Fibroblast of skin of left quadriceps (primary cell): Measurements from ENCODE around the gene ORM1.

ENCODE experiments used
- DNase-seq, 2 experiments: peaks; one replicate each; pipeline ENCODE4 v3.0.0-alpha.2; 2013; ENCODE audit warnings: low read depth in 2 of 2

Gene ORM1

GRCh38 chr9:114364134-114365041 is 41.5 kb downstream of the ORM1 start:
- peak; percentile 82 for DNase-seq

- DNase-seq, result no peak
Measured at GRCh38 chr9:114365194-114365593, 42.3 kb downstream of the ORM1 start.

DNA sequence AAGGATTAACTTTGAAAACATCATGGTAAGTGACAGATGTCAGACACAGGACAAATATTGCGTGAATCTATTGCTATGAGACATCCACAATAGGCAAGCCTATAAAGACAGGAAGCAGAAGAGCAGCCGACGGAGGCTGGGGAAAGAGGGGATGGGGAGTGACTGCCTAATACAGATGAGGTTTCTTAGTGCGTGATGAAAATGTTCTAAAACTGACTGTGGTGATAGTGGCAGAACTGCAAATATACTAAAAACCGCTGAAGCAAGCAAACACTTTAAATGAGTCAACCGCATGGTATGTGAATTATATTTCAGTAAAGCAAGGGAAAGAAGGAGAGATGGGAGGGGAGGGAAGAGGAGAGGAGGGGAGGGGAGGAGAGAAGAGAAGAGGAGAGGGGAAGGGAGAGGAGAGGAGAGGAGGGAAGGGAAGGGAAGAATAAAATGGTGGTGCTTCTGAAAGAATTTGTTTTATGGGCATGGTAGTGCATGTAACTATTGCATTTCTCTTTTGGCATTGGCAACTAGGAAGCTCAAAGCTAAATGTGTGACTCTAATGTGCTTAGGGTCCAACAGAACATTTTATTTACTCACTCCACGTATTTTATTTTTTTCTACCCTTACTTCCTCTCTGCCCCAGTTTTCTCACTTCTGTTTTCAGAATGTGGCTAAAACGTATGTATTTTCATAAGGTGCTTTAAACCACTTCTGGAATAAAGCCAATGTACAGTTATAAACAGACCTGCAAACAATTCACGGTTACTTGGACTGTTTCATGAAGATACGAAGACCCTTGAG is 43.6 kb downstream of the ORM1 start:
- DNase-seq, result peak; percentile 89

GRCh38 chr9:114367366-114367765 is 44.5 kb downstream of the ORM1 start:
- no peak for DNase-seq

DNA sequence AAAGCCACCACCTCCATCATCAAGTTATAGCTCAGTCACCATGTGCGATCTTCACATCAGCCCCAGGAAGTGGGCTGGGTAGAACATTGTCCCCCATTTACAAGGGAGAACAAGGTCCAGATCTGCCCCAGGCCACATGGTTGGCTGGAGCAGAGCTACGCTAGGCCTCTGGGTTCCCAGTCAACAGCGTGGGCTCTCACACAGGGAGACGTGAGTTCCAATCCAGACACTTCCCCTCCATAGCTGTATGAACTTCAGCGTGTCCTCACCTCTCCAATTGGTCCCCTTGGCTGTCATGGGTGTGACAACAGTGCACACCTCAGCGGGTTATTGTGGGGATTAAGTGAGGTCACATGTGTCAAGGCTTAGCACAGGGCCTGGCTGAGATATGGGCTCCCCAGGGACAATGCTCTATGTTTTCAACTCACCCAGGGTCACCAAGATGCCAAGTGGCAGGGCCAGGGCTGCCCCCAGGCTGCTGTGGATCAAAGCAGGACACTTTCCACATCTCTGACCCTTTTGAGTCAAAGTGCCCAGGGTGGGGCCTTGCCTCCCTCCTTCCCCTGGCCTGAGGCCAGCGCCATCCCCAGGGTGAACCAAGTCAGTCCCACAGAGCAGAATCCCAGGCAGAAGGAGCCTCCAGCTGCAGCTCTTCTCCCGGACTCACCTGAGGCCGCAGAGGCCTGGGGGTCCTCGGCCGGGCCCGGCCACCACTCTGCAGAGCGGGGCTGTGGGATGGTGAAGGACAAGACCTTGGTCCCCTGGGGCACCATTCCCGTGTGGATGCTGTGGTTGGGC is 45.1 kb downstream of the ORM1 start:
- DNase-seq, result no peak

- DNase-seq, result no peak
Measured at GRCh38 chr9:114369216-114370130, 46.6 kb downstream of the ORM1 start.

DNA sequence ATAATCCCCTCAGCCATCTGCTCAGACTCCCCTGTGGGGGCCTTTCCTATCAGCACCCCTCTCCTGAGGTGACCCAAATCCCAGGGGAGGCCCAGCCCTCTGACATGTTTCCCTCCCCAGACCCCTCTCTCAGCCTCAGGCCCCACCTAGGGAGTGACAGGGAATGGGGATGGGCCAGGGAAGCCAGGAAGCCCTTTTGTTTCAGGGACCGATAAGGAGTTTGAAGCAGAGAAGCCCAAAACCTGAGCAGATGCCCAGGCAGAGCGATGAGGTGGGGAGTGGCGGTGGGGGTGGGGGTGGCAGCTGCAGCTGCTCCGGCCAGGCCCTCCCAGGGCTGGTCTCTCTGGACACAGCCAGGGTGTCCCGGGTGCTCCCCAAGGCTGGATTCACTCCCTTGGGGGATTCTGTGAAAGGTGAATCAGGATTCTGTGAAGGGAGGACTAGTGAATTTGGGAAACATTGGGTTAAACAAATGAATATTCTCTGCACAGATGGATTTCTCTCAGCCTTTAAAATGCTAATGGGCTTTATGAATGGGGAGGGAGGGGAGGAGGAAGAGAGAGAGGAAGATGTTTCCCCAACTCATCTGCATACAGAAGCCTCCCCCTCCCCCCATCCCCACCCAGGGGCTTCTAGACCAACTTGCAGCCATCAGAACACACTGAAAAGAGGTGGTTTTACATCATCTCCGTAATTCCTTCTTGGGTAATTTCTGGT is 47.5 kb downstream of the ORM1 start:
- no peak for DNase-seq

DNA sequence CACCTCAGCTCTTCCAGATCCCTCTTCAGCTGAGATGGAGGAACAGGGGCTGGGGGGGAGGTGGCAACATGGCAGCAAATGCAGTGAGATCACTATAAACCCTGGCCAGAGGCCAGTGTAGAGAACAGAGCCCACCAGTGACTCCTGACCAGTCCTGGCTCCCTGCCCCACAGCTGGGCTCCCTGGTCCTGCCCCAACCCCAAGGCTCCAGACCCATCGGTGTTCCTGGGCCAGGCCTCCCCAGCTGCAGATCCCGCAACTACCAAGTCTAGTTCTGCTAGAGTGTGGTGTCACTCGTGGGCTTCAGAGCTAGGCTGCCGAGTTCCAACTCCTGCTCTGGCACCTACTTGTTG is 48.0 kb downstream of the ORM1 start:
- no peak for DNase-seq

DNA sequence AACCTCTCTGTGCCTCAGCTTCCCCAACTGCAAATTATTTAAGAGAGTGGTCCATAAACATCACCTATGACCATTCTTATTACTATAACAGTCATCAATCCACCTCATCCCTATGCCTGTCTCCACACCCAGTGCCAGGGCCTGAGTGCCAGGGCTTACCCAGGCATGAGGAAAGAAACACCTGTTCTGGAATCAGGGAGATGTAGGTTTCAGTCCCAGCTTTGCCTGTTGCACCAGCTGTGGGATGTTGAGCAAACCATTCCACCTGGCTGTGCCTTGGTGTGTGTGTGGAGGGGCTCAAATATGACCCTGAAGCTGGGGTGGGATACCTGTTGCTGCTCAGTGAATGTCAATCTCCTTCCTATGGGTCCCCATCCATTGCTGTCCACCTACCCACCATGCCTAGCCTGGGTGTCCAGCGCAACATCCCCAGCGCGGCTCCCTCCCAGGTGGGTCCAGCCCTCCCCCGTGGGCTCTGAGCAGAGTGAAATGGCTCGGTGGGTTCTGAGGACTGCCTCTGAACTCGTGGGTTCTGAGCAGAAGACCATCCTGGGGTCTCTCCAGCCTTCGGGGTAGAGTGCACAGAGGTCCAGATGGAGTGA is 48.5 kb downstream of the ORM1 start:
- DNase-seq, result no peak

DNA sequence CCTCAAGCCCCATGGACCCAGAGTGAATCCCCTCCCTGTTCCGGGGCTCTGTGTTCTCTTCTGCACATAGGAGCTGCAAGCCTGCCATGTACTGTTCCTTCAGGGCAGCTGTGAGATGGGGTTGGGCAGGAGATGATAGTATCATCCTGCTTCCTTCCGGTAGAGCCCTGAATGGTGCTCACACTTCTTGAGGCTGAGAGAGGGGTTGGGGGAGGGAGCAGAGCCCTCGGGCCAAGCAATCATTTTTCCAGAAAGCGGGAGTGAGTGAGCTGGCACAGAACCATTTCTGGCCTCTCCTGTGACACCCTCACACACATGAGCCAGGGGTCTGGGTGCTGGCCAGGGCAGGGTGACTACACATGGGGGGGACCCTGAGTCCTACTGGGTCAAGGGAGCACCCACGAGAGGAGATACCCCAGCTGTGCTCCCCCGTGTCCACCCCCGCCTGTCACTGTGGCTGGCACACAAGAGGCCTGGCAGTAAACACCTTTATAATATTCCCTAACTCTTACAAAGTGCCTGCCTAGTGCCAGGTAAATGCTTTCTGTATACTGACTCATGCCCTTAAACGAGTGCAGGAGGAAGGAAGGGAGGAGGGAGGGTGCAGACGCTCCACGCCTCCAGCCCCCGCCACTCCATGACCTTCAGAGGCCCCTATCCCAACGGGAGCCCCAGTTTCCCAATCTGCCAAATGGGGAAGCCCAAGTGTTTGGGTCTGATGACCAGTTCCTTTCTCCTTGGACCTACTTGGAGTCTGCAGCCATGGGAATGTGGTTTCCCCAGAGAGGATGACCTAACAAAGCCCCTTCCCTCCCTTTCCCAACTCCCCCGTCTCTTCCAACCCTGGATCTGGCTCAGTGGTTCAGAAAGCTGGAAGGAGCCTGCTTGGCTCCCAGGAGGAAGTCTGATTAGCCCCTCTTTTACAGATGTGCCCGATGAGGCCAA is 49.3 kb downstream of the ORM1 start:
- no peak for DNase-seq

- DNase-seq, result no peak
Measured at GRCh38 chr9:114372921-114373448, 50.1 kb downstream of the ORM1 start.

DNA sequence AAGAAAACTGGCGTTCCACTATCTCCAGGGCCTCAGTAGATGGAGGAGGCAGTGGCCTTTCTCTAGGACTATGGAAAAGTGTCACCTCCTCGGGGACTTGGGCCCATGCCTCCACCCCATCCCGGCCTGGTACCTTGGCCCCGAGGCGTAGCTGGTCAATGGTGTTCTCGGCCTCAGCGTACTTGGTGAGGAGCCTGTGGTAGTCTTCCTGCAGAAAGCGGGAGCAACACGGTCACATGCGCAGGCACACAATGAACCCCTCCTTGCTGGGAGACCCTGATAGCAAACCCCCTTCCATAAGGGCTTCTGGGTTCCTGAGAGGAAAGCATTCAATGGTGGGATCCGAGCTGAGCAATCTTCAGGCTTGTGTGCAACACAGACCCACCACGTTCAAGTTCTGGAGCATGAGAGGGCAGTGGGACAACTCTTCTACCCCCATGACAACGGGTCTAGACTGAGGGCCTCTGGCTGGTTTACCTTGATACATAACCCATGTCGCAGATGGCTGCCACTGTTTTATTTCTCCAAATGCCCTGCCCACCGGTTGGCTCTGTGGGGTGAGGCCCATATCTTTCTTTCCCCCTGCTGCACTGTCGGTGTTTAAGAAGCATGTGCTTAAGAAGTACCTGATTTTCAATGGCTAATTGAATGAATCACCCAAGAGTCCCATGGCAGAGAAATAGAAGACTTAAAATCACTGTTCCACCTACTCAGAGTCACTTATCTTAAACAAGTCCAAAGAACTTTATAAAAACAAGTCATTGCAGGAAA is 51.2 kb downstream of the ORM1 start:
- DNase-seq, result no peak

DNA sequence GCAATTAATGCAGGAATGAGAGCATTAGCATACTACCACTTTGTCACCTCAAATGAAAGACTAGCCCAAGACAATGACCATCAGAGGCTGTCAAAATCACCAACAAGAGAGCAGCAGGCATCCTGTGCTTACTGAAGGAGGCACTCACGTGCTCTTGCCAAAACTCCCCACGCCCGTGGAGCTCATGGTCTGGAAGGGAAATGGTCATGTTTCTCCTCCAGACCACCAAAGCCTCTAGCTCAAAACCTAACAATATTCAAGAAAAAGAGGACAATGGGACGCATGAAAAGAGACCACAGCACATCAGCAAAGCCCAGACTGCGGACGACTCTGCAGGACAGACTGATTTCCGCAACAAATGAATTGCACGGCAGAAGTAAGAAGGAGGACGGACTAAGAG is 52.0 kb downstream of the ORM1 start:
- no peak for DNase-seq

- DNase-seq, result no peak
Measured at GRCh38 chr9:114375386-114376175, 52.7 kb downstream of the ORM1 start.
